Erythroblast (primary cell): ENCODE data around the gene PMS1.
"Not testable (repeated sequence)": the region's sequence is repeated elsewhere in the genome, so short reads cannot be mapped to it uniquely, and the experiment has no call there.

Experiments
- DNase-seq, 2 experiments: peaks; one replicate each; lab custom pipeline; 2025; lab: John Stamatoyannopoulos, UW
- GATA1 ChIP-seq: IDR thresholded peaks from 2 replicates; pipeline ENCODE4 v1.6.1; 2011; ENCODE audit warnings: low read depth, mild to moderate bottlenecking, control low read depth, low read length, moderate library complexity
- POLR2A ChIP-seq: IDR thresholded peaks from 2 replicates; pipeline ENCODE4 v1.6.1; 2011; ENCODE audit warnings: mild to moderate bottlenecking, low read length

PMS1 gene

DNA sequence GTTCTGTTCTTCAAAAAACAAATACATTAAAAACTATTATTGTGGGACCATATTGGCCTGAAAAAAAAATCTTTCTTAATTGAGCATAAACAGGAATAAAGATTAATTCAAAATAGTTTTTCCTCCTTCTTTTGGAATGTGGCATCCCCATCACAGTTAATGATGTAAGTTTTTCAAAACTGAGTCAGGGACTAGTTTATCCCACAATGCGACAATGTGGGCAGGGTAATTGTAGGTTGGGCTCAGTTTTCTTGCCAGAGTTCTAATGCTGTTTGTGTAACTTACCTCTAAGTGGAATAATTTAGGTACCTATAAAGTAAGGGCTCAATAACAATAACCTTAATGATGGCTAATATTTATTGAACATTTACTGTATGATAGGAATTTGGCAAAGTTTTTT lies 82.0 kb downstream of the PMS1 start:
- TF ChIP-seq GATA1 (no peak), POLR2A (no peak)
- DNase-seq, result no peak

DNA sequence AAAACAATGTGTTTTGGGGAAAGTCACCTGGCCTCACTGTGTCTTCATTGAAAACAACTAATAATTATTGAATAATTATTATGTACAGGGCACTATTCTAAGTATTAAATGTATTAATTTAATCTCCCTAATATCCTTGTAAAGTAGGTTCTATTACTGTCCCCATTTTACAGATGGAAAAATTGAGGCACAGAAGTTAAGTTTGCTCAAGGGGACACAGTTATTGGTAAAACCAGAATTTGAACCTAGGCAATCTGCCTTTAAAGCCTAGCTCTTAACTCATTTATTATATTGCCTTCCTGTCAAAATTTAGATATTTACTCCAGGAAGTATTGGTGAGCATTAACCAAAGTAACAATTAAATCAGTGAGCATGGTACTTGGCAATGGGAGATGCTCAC lies 84.6 kb downstream of the PMS1 start:
- no peak for DNase-seq
- TF ChIP-seq GATA1, result no peak
- no peak for TF ChIP-seq POLR2A

DNA sequence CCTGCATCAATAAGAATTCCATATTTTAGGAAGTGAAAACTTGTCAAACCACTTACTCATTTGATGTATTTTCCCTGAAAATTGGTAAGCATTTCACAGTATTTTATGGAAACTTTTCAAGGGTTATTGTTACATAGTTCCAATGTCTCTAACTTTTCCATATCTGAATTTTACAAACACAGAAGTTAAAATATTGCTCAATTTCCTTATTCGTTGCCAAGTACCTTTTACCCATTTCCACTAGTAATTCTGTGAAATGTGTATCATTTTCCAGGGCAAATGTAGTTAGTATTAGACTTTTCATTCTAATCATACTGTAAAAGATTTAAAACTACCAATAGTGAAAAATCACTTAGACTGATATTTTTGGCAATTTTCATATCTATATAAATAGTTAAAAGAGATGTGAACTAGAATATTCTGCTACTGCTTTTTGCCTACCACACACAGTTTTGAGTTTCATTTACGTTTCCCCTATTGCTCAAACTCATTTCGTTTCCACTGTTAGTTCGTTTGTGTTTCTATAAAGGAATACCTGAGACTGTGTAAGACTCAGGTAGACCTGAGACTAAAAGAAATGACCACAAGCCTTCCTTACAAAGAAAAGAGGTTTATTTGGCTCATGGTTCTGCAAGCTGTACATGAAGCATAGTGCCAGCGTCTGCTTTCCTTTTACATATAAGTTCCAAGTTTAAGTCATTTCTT lies 86.3 kb downstream of the PMS1 start:
- TF ChIP-seq GATA1 (no peak), POLR2A (no peak)
- DNase-seq, result no peak

DNA sequence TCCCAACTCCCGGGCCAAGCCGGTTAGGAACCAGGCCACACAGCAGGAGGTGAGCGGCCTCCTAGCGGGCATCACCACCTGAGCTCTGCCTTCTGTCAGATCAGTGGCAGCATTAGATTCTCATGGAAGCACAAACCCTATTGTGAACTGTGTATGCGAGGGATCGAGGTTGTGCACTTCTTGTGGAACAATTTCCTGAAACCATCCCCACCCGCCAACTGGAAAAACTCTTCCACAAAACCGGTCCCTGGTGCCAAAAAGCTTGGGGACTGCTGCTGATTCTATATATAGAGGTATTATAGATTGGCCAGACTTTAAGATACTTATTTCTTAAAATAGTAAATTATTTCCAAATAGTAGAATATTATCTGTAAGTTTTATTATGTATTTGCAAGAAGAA lies 89.4 kb downstream of the PMS1 start:
- no peak for DNase-seq
- no peak for TF ChIP-seq POLR2A
- TF ChIP-seq GATA1, result no peak

DNA sequence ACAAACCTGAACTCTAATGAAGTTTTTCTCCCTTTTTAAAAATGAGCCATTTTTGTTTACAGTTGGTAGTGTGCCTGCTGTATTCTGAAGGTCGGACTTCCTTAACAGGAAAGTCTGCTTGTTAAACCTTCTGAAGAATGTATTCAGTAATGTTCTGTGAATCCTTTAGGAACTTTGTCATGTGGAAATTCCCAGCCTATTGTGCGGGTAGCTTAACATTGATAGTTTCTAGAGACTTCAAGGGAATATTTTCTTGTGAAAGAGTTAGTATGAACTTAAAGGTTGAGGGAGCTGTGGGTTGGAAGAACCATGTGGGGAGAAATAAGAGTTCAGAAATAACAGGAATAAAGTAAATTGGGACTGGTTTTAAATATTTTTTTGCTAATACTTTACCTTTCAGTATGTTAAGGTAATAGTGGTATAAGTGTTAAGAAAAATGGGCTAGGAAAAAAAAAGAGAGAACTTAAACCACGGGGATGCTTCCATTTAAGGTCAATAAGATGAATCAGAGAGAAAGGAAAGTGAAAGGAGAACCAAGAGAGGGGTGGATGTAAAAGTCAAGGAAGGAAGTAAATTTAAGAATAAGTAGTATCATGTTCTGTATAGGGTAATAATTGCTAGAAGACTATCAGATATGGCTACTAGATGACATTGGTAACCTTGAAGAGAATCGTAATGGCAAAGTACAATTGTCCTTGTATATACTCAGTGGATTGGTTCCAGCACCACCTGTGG lies 90.5 kb downstream of the PMS1 start:
- TF ChIP-seq POLR2A (no peak), GATA1 (no peak)
- no peak for DNase-seq

DNA sequence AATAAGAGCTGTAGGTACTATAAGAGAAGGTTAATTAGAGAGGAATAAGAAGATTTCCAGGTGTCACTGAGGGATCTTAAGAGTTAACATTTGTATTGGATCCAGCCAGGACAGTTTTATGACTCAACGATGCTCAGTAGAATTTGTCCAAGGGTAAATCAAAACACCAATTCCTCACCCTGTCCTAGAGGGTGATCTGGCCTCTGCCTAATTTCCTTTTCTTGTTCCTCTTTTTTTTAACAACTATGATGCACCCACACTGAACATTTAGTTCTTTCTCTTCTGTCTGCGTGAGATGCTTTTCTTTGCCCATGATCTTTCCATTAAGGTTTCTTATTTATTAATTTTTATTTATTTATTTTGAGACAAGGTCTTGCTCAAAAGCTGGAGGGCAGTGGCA lies 92.0 kb downstream of the PMS1 start:
- DNase-seq, result no peak
- TF ChIP-seq POLR2A (no peak), GATA1 (no peak)

DNA sequence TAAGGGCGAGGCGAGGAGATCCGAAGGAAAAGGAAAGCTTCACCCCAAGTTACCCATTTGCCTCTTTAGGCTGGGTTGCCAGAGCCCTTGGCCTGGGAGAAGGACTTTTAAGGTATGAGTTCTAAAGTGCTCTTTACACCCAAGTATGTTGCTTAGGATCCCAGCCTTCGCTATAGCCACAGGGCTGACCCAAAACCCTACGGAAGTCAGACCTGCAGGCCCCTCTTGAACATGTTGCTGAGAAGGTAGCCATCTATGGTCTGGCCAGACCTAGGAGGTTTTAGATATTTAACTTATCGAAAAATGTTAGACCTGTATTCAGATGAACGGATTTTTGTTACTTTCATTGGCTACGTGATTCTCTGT lies 95.4 kb downstream of the PMS1 start:
- no peak for TF ChIP-seq POLR2A
- no peak for TF ChIP-seq GATA1
- no peak for DNase-seq

DNA sequence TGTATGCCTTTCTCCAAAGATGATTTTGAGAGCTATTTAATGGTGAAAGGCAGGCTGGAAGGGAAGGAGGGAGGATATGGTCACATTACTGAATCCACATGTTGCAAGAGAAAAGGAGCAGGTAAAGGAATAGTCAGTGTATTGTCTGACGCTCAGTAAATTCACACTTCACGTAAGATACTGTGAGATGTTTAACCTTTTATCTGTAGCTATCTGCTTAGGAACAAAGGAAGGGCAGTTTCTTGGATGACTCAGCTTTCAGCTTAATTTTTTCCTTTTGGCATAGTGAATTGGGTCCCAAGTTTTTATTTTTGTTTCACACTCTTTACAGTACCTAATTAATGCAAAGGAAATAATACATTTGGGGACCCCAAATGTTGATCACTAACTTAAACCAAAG lies 96.2 kb downstream of the PMS1 start:
- DNase-seq, result no peak
- no peak for TF ChIP-seq POLR2A
- TF ChIP-seq GATA1, result no peak

DNA sequence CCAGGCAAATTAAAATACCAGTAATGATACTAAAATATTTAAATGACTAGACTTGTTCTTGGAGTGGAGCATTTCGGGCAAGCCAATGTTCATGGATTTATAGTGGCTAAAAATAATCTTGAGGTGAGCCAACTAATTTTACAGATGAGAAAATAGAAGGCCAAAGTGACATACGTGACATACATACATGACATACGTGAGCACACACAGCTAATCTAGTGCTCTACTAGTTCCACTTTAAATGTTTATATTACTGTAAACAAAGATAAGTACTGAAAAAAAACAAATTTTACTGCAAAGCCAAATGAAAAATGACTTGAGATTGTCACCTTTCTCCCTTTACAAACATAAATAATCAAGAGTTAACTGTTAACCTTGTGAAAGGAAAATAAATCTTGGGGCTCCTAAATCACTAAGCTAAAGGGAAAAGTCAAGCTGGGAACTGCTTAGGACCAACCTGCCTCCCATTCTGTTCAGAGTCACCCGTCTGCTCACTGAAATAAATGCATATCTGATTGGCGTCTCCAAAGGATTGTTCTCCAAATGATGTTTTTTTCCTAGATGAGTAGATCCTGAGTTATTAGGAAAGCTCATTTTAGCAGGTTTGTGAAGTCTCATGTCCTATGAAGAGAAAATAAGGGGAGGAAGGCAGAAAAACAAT lies 96.7 kb downstream of the PMS1 start:
- TF ChIP-seq GATA1, result no peak
- no peak for TF ChIP-seq POLR2A
- DNase-seq, result no peak

DNA sequence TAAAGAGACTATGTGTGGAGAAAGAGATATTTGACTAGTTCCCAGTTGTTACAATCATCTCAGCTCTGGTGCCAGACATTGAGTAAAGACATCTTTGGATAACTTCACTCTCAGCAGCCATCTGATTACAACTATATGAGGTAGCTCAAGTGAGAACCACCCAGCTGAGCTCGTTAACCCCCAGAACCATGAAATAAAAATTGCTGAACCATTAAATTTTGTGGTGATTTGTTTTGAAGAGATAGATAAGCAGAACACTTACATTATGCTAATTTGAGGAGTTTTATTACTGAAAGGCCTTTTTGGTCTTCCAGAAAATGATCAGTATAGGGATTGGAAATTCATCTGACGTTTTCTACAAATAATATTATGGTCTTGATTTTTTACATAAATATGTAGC lies 101.1 kb downstream of the PMS1 start:
- TF ChIP-seq POLR2A (no peak), GATA1 (no peak)
- no peak for DNase-seq

DNA sequence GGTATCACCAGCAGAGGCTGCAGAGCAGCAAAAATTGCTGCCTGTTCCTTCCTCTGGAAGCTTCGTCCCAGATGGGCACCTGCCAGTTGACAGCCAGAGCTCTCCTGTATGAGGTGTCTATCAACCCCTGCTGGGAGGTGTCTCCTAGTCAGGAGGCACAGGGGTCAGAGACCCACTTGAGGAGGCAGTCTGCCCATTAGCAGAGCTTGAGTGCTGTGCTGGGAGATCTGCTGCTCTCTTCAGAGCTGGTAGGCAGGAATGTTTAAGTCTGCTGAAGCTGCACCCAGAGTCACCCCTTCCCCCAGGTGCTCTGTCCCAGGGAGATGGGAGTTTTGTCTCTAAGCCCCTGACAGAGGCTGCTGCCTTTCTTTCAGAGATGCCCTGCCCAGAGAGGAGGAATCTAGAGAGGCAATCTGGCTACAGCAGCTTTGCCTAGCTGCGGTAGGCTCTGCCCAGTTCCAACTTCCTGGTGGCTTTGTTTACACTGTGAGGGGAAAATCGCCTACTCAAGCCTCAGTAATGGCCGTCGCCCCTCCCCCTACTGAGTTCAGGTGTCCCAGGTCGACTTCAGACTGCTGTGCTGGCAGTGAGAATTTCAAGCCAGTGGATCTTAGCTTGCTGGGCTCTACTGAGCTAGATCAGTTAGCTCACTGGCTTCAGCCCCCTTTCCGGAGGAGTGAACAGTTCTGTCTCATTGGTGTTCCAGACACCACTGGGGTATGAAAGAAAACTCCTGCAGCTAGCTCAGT lies 108.5 kb downstream of the PMS1 start:
- DNase-seq, result not testable (repeated sequence)

DNA sequence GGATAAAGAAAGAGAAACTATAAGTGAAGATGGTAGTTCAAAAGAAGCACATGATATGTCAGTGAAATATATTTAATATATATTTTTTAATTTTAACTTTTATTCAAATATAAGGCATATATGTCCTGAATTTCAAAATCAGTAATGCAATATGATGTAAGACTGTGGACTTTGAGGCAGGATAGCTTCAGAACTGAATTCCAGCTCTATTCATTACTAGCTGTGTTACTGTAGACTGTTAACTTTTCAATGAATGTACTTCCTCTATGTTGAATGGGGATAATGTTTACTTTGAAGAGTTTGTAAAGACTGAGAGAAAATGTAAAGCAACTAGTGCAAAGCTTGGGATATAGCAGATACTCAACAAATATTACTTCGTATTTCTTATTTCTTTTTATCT lies 112.6 kb downstream of the PMS1 start:
- no peak for TF ChIP-seq POLR2A
- TF ChIP-seq GATA1, result no peak
- DNase-seq, result no peak

DNA sequence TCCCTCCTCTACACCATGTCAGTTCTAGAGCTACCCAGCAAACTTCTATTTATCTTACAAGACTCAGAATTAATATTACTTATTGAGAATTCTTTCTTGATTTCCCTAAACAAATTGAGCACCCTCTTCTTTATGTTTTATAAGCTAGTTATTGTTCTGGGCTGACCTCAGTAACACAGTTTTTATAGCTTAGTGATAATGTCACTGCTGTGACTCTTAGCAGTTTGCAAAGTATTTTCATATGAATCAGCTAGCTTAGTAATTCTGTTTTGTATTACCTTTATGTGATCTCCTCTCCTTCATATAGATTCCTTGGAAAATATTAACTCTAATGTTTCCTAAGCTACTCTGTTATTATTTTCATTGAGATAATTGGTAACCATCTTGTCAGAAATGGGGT lies 114.9 kb downstream of the PMS1 start:
- TF ChIP-seq POLR2A (no peak), GATA1 (no peak)
- DNase-seq, result no peak

DNA sequence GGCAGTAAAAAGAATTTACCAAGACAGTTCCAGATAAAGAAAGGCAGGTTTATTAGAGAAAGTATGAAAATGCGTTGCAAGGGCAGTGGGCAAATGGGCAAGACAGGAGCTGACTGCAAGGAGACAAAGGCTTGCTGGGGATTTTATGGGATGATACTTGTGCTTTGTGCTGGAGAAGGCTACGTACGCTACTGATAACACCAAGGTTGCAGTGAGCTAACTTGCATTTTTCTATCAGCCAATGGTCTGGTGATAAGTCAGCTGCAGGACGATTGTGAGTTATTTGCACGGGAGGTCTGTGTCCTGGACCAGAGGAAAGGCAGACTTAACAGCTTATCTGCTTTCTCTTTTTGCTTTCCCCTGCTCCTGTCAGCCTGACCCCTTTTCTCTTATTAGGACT lies 116.5 kb downstream of the PMS1 start:
- DNase-seq, result no peak
- TF ChIP-seq POLR2A (no peak), GATA1 (no peak)
